Right lobe of liver (tissue), 6 donors: Measurements from ENCODE around the gene RNLS. TPM values are rescaled to one million over a fixed set of nuclear protein-coding genes. Genes with fewer than 3 reads are reported as not detected.

Experiments
- ATAC-seq, 4 donors: fragments of 200-7000 bp; cut with Tn5 transposase; one replicate each; pipeline ENCODE4 v1.9.1; 2020; ENCODE audit warnings: mild to moderate bottlenecking in 4 of 4, moderate library complexity in 4 of 4
- DNase-seq, 3 donors: peaks; one replicate each; pipeline ENCODE4 v3.0.0-alpha.2; 2020
- H3K27ac ChIP-seq, 3 donors: fragments of 200-600 bp; one replicate each; pipeline ENCODE4 v1.8.0; 2022
- H3K27me3 ChIP-seq, 2 donors: fragments of 200-600 bp; one replicate each; pipeline ENCODE4 v1.8.0; 2022
- H3K36me3 ChIP-seq, 4 donors: fragments of 200-600 bp; sonication (generic) in 1 of 4; one replicate each; pipeline versions ENCODE4 v1.5.1 to v1.8.0; 2017 to 2022; ENCODE audit warnings: control low read depth in 1 of 4
- H3K4me1 ChIP-seq, 4 donors: fragments of 200-600 bp; sonication (generic) in 1 of 4; one replicate each; pipeline versions ENCODE4 v1.5.1 to v1.8.0; 2017 to 2022; ENCODE audit warnings: control low read depth in 1 of 4
- H3K4me3 ChIP-seq, 3 donors: fragments of 200-600 bp; one replicate each; pipeline ENCODE4 v1.8.0; 2022
- H3K9me3 ChIP-seq, 4 donors: fragments of 200-600 bp; sonication (generic) in 1 of 4; one replicate each; pipeline versions ENCODE4 v1.5.1 to v1.8.0; 2017 to 2022; ENCODE audit warnings: control low read depth in 1 of 4
- POLR2A ChIP-seq: fragments of 450-650 bp; IDR thresholded peaks from one replicate; pipeline ENCODE4 v1.6.1; 2017; ENCODE audit warnings: antibody characterized with exemption, mild to moderate bottlenecking
- WGBS: methylation state at CpG from one replicate; pipeline ENCODE4 v1.1.6; 2018; ENCODE audit warnings: low coverage, low lambda C conversion rate; ENCODE audit not compliant: insufficient coverage; ENCODE audit errors: missing lambda C conversion rate; 5-methylcytosine and 5-hydroxymethylcytosine counted together
- intact Hi-C, 2 donors: fragments of 100-400 bp; cut with DNase I; formaldehyde crosslinking; loops; one replicate each; pipeline versions ENCODE4 v1.11.2 to v1.14.1; 2022
- total RNA-seq, 6 experiments: library from RNA; depleted of rRNA in 2 of 6; stranded (reverse); fragments of >200 nt in 2 of 6; fragmentation: NEBNext Ultra II Directional in 3 of 6; extraction: Animal tissue kit (Norgen Biotek cat#: 25700) in 3 of 6; gene quantifications; one replicate each; pipeline versions ENCODE4 v1.1.0 to v1.2.4, GENCODE V29; 2016 to 2023
- TF ChIP-seq, protein P1 (sequence below), 4 donors: fragments of 200-600 bp in 3 of 4; fragments of 450-650 bp in 1 of 4; IDR thresholded peaks; one replicate each; pipeline versions ENCODE4 v1.5.1 to v1.8.0; 2016 to 2022; ENCODE audit warnings: antibody characterized with exemption in 4 of 4, mild to moderate bottlenecking in 2 of 4
- donor health status: DM: no; HTN: yes; CAD: no.
- donor health status: DM: no; HTN: no; CAD: no.
- donor health status: DM: no; HTN: no; CAD: no.
- donor health status: DM: no; HTN: yes; CAD: no.
- donor health status: DM: no; HTN: yes; CAD: no.

Gene RNLS
- total RNA-seq, 6 experiments from 2014 or later, result 5.9 to 10.5 (median 7.3) TPM

DNA sequence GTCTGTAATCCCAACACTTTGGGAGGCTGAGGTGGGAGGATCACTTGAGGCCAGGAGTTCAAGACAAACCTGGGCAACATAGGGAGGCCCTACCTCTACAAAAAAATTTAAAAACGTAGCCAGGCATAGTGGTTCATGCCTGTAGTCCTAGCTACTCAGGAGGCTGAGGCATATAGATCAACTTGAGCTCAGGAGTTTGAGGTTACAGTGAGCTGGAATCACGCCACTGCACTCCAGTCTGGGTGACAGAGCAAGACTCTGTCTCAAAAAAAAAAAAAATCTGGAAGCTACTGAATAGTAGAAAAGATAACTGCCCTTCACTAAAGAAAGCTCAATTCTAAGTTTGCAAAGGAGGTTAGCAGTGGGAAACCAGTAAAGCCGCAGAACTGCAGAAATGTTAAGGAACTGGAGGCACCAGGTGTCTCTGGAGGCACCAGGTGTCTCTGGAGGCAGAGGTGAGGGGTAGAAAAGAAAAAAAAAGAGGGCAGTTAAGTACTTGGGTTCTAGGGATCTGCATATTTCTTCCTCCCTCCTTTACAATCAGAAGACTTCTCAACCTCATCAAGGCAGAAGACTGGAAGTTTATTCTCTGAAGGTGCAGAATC, 56.5 kb downstream of the RNLS start:
- intact Hi-C loops, result no loop called here
- Histone ChIP-seq H3K27ac (no peak overlapping the region), H3K27me3 (no peaks in the 10 kb centered on the region), H3K36me3 (no peaks in the 10 kb centered on the region), H3K4me1 (peaks cover 0 to 5% (median 4%) of the 10 kb centered on the region in 4 donors), H3K9me3 (no peaks in the 10 kb centered on the region), H3K4me3 (no peak overlapping the region)
- DNase-seq (no peak), ATAC-seq (no peak)
- TF ChIP-seq, protein P1, sequence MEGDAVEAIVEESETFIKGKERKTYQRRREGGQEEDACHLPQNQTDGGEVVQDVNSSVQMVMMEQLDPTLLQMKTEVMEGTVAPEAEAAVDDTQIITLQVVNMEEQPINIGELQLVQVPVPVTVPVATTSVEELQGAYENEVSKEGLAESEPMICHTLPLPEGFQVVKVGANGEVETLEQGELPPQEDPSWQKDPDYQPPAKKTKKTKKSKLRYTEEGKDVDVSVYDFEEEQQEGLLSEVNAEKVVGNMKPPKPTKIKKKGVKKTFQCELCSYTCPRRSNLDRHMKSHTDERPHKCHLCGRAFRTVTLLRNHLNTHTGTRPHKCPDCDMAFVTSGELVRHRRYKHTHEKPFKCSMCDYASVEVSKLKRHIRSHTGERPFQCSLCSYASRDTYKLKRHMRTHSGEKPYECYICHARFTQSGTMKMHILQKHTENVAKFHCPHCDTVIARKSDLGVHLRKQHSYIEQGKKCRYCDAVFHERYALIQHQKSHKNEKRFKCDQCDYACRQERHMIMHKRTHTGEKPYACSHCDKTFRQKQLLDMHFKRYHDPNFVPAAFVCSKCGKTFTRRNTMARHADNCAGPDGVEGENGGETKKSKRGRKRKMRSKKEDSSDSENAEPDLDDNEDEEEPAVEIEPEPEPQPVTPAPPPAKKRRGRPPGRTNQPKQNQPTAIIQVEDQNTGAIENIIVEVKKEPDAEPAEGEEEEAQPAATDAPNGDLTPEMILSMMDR (IDR thresholded peaks at IDR 0.05), result no peak
- no peak for TF ChIP-seq POLR2A
- 77% methylated on average over 3 of the region's 3 CpGs for WGBS

DNA sequence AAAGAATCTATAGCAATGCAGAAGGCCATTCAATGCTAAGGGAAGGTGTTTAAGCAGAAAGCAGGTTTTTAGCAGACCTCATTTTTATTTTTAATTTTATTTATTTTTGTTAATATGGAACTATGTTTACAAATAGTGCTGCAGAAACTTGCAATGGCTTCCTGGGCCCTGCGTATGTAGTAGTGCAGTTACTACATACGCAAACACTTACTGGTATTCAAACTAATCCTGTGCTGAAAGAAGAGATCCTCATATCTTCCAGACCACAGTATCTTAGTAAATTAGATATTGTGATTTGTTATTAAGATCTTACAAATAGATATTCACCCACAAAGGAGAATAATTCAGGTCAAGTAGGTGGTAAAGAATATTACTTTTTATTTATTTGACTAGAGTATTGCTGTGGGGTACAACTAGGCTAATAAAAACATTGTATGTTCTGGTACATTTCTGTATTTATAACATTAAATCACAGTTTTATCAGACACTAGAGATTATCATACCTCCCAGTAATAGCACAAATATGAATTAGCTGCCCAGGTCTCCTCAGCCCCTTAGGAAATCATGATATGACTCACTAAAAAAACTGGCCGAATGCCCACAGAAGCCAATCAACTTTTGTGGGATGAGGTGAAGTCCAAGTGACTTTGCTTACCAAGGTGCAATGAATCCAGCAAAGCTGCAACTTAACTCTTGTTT, 57.6 kb downstream of the RNLS start:
- Histone ChIP-seq H3K4me1 (peaks cover 0 to 5% (median 2%) of the 10 kb centered on the region in 4 donors), H3K9me3 (no peaks in the 10 kb centered on the region), H3K27me3 (no peaks in the 10 kb centered on the region), H3K4me3 (no peak overlapping the region), H3K27ac (no peak overlapping the region), H3K36me3 (no peaks in the 10 kb centered on the region)
- WGBS, result 68% methylated on average over 3 of the region's 3 CpGs
- TF ChIP-seq POLR2A, result no peak
- TF ChIP-seq, protein P1 (IDR thresholded peaks at IDR 0.05), result no peak
- ATAC-seq, result peak; percentile 51 to 86 (median 74)
- peak in 2 of 3 donors; percentile 24 to 63 for DNase-seq
- intact Hi-C loops, result no loop called here

DNA sequence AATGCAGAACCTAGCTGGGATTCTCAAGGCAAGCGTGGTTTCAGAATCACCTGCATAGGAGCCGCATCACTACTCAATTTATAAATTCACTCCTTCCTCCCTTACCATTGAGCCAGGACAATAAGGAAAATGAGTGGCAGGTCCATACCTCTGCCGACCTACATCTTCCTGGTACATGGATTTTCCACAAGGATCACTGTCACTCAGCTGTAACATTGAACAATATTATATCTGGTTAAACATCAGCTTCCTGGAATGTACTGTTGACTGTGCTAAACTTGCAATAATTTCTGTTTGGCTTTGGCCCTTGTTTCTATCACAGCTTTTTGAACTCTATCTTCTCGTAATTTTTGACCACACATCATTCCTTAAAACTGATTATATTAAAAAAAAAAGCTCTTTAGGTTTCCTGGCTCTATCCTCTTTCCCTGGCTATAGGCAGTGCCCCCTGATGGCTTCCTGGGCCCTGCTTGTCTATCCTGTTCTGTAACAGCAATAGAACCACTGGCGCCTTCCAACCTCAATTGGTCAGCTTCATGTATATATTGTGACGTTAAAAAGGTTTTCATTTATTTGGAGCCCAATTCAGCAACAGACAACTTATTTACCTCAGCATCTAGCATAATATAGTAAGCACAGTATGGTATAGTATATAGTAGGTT, 59.2 kb downstream of the RNLS start:
- intact Hi-C loops, result no loop called here
- no peak for DNase-seq
- WGBS, result 72% methylated on average over 6 of the region's 6 CpGs
- H3K9me3 ChIP-seq, result no peaks in the 10 kb centered on the region
- no peak overlapping the region for H3K4me3 ChIP-seq
- H3K27me3 ChIP-seq, result no peaks in the 10 kb centered on the region
- no peaks in the 10 kb centered on the region for H3K36me3 ChIP-seq
- TF ChIP-seq POLR2A, result no peak
- TF ChIP-seq, protein P1 (IDR thresholded peaks at IDR 0.05), result no peak
- ATAC-seq, result peak in 2 of 4 donors; percentile 13 to 67
- H3K27ac ChIP-seq, result no peak overlapping the region
- peaks cover 0 to 5% (median 2%) of the 10 kb centered on the region in 4 donors for H3K4me1 ChIP-seq

DNA sequence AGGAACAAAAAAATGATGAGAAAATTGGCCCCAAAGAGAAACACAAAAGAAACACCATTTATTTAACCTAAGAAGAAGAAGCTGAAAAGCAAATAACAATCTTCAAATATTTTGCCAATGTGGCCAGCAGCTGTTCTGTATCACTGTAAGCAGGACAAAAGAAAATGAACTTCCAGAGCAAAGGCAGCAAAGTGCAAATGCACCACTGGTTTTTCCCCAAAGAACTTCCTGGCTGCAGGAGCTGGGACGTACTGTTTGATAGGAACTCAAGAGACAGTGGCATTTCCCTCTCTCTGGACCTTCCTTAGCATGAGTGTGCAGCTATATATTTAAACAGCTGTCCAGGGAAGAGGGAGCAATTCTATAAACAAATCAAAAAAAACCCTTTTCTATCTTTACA, 60.4 kb downstream of the RNLS start:
- intact Hi-C loops, result no loop called here
- no peaks in the 10 kb centered on the region for H3K36me3 ChIP-seq
- DNase-seq (no peak), ATAC-seq (peak in 1 of 4 donors; percentile 28)
- 55% methylated on average over 1 of the region's 1 CpG for WGBS
- no peak overlapping the region for H3K27ac ChIP-seq
- TF ChIP-seq, protein P1 (IDR thresholded peaks at IDR 0.05), result no peak
- TF ChIP-seq POLR2A, result no peak
- H3K4me1 ChIP-seq, result peaks cover 0 to 5% (median 2%) of the 10 kb centered on the region in 4 donors
- H3K27me3 ChIP-seq, result no peaks in the 10 kb centered on the region
- H3K9me3 ChIP-seq, result no peaks in the 10 kb centered on the region
- no peak overlapping the region for H3K4me3 ChIP-seq
